Measurements from ENCODE around the gene MAD1L1. TPM values are rescaled to one million over a fixed set of nuclear protein-coding genes. Genes with fewer than 3 reads are reported as not detected.

The MAD1L1 gene
- total and polyA plus RNA-seq, 2 donors (not counting 3 experiments of a cell fraction or from before 2014, with no cell fraction given), result 34.1 to 42.3 TPM

DNA sequence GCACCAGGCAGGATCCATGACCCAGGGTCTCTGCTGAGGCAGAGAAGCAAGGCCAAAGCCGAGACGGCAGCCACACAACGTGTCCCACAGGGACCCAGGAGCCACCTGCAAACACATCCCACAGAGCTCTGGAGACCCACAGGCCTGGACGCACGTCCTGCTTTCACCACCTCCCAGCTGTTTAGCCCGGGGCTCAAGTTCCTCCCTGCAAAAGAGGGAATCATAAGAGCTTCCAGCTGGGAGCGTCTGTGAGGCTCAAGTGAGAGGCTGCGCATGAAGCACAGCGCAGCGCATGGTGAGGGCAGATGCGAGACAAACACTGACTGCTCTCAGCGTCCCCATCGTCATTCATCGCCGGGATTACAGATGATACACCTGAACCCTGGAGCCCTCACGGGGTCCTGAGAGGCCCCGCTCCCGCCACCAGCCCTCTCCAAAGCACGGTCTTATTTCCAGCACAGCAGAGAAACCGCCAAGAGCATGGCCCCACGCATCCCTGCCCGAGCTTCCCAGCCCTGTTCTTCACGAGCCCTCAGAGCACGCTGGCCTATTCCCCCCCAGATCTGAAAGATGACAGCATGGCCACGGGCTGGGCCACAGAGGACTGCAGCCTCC lies 88.7 kb downstream of the MAD1L1 start:
- Histone ChIP-seq H3K36me3 (ENCODE audit: control insufficient read depth in 2 of 2, extremely low read depth in 1 of 2, insufficient read depth in 2 of 2, low read length in 2 of 2) (peaks cover 0 to 14% of the 10 kb centered on the region in 2 experiments), H3K9me3 (replicated peaks; ENCODE audit: control insufficient read depth, insufficient read depth, low read length) (no peaks in the 10 kb centered on the region), H3K27ac (ENCODE audit: insufficient read depth, low read depth, low read length) (no peak overlapping the region), H4K20me1 (replicated peaks; ENCODE audit: control insufficient read depth, extremely low read depth, insufficient read depth, low read length) (no peaks in the 10 kb centered on the region), H3K4me2 (ENCODE audit: insufficient read depth, low read length) (no peak overlapping the region), H3K79me2 (ENCODE audit: control insufficient read depth, insufficient read depth, low read length) (no peaks in the 10 kb centered on the region), H3K9me1 (replicated peaks; ENCODE audit: control insufficient read depth, extremely low read depth, insufficient read depth, low read length) (no peaks in the 10 kb centered on the region), H3K4me3 (replicated peaks in 1 of 3; ENCODE audit: insufficient read depth in 1 of 3, low read depth in 1 of 3, low read length in 3 of 3) (no peak overlapping the region), H3K4me1 (ENCODE audit: control insufficient read depth, extremely low read depth, insufficient read depth, low read length) (no peaks in the 10 kb centered on the region), H3K27me3 (ENCODE audit: control insufficient read depth in 2 of 2, insufficient read depth in 2 of 2, low read length in 2 of 2) (no peaks in the 10 kb centered on the region), H2AFZ (ENCODE audit: low read depth, low read length) (no peak overlapping the region), H3K9ac (replicated peaks; ENCODE audit: extremely low read depth, insufficient read depth, low read length) (no peak overlapping the region)
- dilution Hi-C loops (cut with MboI; ENCODE audit: extremely low pct_ligation_motif_present, low sequenced_read_pairs) (no loop called here), intact Hi-C loops (cut with micrococcal nuclease) (no loop called here)
- FAIRE-seq, result no peak
- no peak for DNase-seq (ENCODE audit: low read depth, low spot score)
- TF ChIP-seq GATA2 (IDR thresholded peaks at IDR 0.05; ENCODE audit: insufficient read depth, insufficient read length, low read depth, low read length) (no peak), MYC (IDR thresholded peaks at IDR 0.05; ENCODE audit: low read depth, low read length) (no peak), POLR2AphosphoS5 (IDR thresholded peaks at IDR 0.05; ENCODE audit: insufficient read depth, low read depth, low read length) (no peak), EZH2 (IDR thresholded peaks at IDR 0.05; ENCODE audit: borderline replicate concordance, low read depth, low read length, severe bottlenecking) (no peak), JUN (IDR thresholded peaks at IDR 0.05; ENCODE audit: borderline replicate concordance, insufficient read depth, insufficient read length, low read depth) (no peak), FOS (IDR thresholded peaks at IDR 0.05; ENCODE audit: borderline replicate concordance, insufficient read depth, low read length) (no peak), POLR2A (IDR thresholded peaks at IDR 0.05; ENCODE audit: low read depth, low read length) (no peak)
- TF ChIP-seq, protein P1, sequence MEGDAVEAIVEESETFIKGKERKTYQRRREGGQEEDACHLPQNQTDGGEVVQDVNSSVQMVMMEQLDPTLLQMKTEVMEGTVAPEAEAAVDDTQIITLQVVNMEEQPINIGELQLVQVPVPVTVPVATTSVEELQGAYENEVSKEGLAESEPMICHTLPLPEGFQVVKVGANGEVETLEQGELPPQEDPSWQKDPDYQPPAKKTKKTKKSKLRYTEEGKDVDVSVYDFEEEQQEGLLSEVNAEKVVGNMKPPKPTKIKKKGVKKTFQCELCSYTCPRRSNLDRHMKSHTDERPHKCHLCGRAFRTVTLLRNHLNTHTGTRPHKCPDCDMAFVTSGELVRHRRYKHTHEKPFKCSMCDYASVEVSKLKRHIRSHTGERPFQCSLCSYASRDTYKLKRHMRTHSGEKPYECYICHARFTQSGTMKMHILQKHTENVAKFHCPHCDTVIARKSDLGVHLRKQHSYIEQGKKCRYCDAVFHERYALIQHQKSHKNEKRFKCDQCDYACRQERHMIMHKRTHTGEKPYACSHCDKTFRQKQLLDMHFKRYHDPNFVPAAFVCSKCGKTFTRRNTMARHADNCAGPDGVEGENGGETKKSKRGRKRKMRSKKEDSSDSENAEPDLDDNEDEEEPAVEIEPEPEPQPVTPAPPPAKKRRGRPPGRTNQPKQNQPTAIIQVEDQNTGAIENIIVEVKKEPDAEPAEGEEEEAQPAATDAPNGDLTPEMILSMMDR (IDR thresholded peaks at IDR 0.05; ENCODE audit: extremely low read depth in 1 of 2, insufficient read depth in 1 of 2, low read depth in 1 of 2, low read length in 2 of 2), result no peak
- TF ChIP-seq, protein P2, sequence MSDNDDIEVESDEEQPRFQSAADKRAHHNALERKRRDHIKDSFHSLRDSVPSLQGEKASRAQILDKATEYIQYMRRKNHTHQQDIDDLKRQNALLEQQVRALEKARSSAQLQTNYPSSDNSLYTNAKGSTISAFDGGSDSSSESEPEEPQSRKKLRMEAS (IDR thresholded peaks at IDR 0.05; ENCODE audit: insufficient read depth, insufficient read length), result no peak
- POLR2A ChIA-PET, result no interaction called here
- BruUV-seq (replicated peaks), result no TSS peak
- CTCF ChIA-PET, result no interaction called here
